HepG2 (cell line): ENCODE data around the gene GAL3ST2. TPM values are rescaled to one million over a fixed set of nuclear protein-coding genes. Genes with fewer than 3 reads are reported as not detected.

ENCODE experiments used
- ATAC-seq: fragments of 200-7000 bp; cut with Tn5 transposase; 3 replicates; pipeline ENCODE4 v1.9.1; 2020; ENCODE audit warnings: mild to moderate bottlenecking, moderate library complexity
- BruUV-seq: library from RNA; stranded (reverse); fragments of 400-500 nt; replicated peaks from 2 replicates; lab custom pipeline; 2021; lab: Mats Ljungman, UMichigan
- CTCF ChIA-PET: fragments of 300-600 bp; formaldehyde crosslinking; extraction: SDS; loops from one replicate; lab custom pipeline; 2021; ENCODE audit warnings: low total read pairs, inconsistent platforms, low intra/inter-chr PET ratio; lab: Yijun Ruan, JAX
- POLR2A ChIA-PET: fragments of 350-600 bp; sonication (Branson Sonifier 250); formaldehyde crosslinking; loops from one replicate; lab custom pipeline; 2020; ENCODE audit warnings: antibody characterized with exemption, inconsistent platforms; lab: Yijun Ruan, JAX
- DNase-seq: peaks from one replicate; pipeline ENCODE4 v3.0.0-alpha.2; 2015; ENCODE audit warnings: low spot score
- FAIRE-seq: peaks from 3 replicates; lab custom pipeline; 2011; peaks lifted over from hg19 to GRCh38; lab: Jason Lieb, UNC
- H2AFZ ChIP-seq: one replicate; pipeline ENCODE4 v1.6.1; 2011; ENCODE audit warnings: low read length, inconsistent platforms
- H3K27ac ChIP-seq: fragments of 300-600 bp; 3 replicates; pipeline ENCODE4 v1.8.0; 2011; ENCODE audit warnings: mixed run types, mild to moderate bottlenecking, mixed read lengths, low read length, inconsistent platforms; ENCODE audit not compliant: insufficient read depth; ENCODE audit errors: extremely low read length
- H3K27me3 ChIP-seq, 2 experiments: fragments of 200-600 bp in 1 of 2; 2 replicates in 1 of 2; 3 replicates in 1 of 2; pipeline versions ENCODE4 v1.6.0 to v1.8.0; 2011; ENCODE audit warnings: low read length in 2 of 2, mild to moderate bottlenecking in 2 of 2, moderate library complexity in 2 of 2, inconsistent platforms in 1 of 2; ENCODE audit not compliant: insufficient read depth in 2 of 2, control insufficient read depth in 1 of 2
- H3K36me3 ChIP-seq, 2 experiments: fragments of 200-600 bp in 1 of 2; replicated peaks in 1 of 2; 2 replicates in 1 of 2; 3 replicates in 1 of 2; pipeline versions ENCODE4 v1.5.1 to v1.8.0; 2011; ENCODE audit warnings: low read length in 2 of 2, inconsistent platforms in 1 of 2; ENCODE audit not compliant: insufficient read depth in 2 of 2, control insufficient read depth in 1 of 2
- H3K4me1 ChIP-seq: 2 replicates; pipeline ENCODE4 v1.5.1; 2012; ENCODE audit warnings: low read length, inconsistent platforms; ENCODE audit not compliant: insufficient read depth
- H3K4me2 ChIP-seq: 2 replicates; pipeline ENCODE4 v1.6.0; 2011; ENCODE audit warnings: low read depth, low read length, inconsistent platforms
- H3K4me3 ChIP-seq, 3 experiments: fragments of 200-600 bp in 1 of 3; sonication (generic), shearing (Covaris generic) in 1 of 3; replicated peaks in 1 of 3; 2 replicates each; pipeline ENCODE4 v1.5.1; 2011 to 2016; ENCODE audit warnings: low read length in 3 of 3, inconsistent platforms in 2 of 3, low read depth in 2 of 3, mild to moderate bottlenecking in 2 of 3, control low read depth in 1 of 3, mixed read lengths in 1 of 3; ENCODE audit not compliant: insufficient read depth in 1 of 3
- H3K79me2 ChIP-seq: one replicate; pipeline ENCODE4 v1.6.1; 2011; ENCODE audit warnings: low read length, inconsistent platforms; ENCODE audit not compliant: insufficient read depth
- H3K9ac ChIP-seq: 2 replicates; pipeline ENCODE4 v1.6.0; 2011; ENCODE audit warnings: mild to moderate bottlenecking, low read depth, low read length, inconsistent platforms; ENCODE audit not compliant: insufficient read depth
- H3K9me3 ChIP-seq: 2 replicates; pipeline ENCODE4 v1.5.1; 2012; ENCODE audit warnings: mild to moderate bottlenecking, low read length
- H4K20me1 ChIP-seq: 2 replicates; pipeline ENCODE4 v1.6.0; 2011; ENCODE audit warnings: inconsistent platforms, mild to moderate bottlenecking, low read length, moderate library complexity; ENCODE audit not compliant: insufficient read depth
- POLR2G ChIP-seq: fragments of 200-400 bp; formaldehyde crosslinking; IDR thresholded peaks from 2 replicates; pipeline ENCODE4 v1.6.1; 2018; ENCODE audit warnings: mild to moderate bottlenecking, low read depth, low read length, moderate library complexity
- ZFP37 ChIP-seq: sonication (generic); formaldehyde crosslinking; IDR thresholded peaks from 2 replicates; pipeline ENCODE4 v1.4.0; 2020; ENCODE audit warnings: missing genetic modification reagents, borderline replicate concordance
- WGBS: methylation state at CpG from one replicate; pipeline ENCODE4 v1.1.6; 2017; ENCODE audit warnings: low lambda C conversion rate; 5-methylcytosine and 5-hydroxymethylcytosine counted together
- in situ Hi-C: cut with HindIII; loops from 2 replicates; pipeline ENCODE4 v1.10.0; 2017; ENCODE audit warnings: low pct_unique_long_range_greater_than_20kb; ENCODE audit not compliant: extremely low pct_ligation_motif_present
- intact Hi-C: fragments of 100-400 bp; cut with micrococcal nuclease; formaldehyde crosslinking; loops from one replicate; pipeline ENCODE4 v1.10.0; 2022; ENCODE audit not compliant: unreplicated experiment
- polyA plus RNA-seq, 8 experiments: library from polyadenylated mRNA; depleted of rRNA in 3 of 8; stranded (reverse) in 7 of 8; unstranded in 1 of 8; fragments of >200 nt; fragmentation: Illumina TruSeq in 4 of 8; extraction: Trizol in 4 of 8; gene quantifications; 2 replicates each; pipeline versions ENCODE4 v1.2.1 to v1.2.3, GENCODE V29; 2011 to 2016; ENCODE audit warnings: low read depth in 4 of 8, missing spikeins in 1 of 8, mixed read lengths in 1 of 8; ENCODE audit not compliant: insufficient read depth in 1 of 8
- total RNA-seq, 5 experiments: library from RNA; depleted of rRNA; stranded (reverse); fragments of >200 nt; fragmentation: Illumina TruSeq; extraction: Trizol; gene quantifications; 2 replicates each; pipeline ENCODE4 v1.2.3, GENCODE V29; 2016; ENCODE audit warnings: low read depth in 1 of 5
- TF ChIP-seq, protein P1 (sequence below): sonication (generic); formaldehyde crosslinking; IDR thresholded peaks from 2 replicates; pipeline ENCODE4 v1.5.0; 2020; ENCODE audit warnings: mild to moderate bottlenecking, missing genetic modification reagents
- TF ChIP-seq, protein P2 (sequence below): sonication (generic); formaldehyde crosslinking; IDR thresholded peaks from 2 replicates; pipeline ENCODE4 v1.4.0; 2020; ENCODE audit warnings: low read depth, mild to moderate bottlenecking, missing genetic modification reagents
- TF ChIP-seq, protein P3 (sequence below): sonication (generic); formaldehyde crosslinking; IDR thresholded peaks from 2 replicates; pipeline ENCODE4 v1.5.0; 2020; ENCODE audit warnings: mild to moderate bottlenecking, missing genetic modification reagents, borderline replicate concordance

The GAL3ST2 gene
- total and polyA plus RNA-seq, 2 of the 13 experiments (the other 11 are each of a cell fraction or from before 2014, with no cell fraction given), result 0.17 to 0.20 TPM

DNA sequence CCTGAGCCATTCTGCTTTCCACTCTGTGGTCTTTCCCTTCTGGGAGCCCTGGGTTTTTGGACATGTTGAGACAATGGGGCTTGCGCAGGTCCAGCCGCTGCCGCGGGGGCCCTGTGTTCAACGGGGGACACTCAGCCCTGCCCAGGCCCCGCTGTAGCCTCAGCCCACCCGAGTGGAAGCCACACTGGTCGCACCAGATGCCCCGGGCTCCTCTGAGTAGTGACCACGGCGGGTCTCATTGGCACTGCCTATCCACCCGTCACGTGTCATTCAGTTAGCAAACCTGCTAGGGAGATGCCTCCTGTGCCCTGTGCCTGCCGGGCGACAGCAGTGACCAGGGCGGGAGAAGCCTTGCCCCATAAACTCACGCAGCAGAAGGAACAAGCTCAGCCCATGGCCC lies 23.1 kb upstream of the GAL3ST2 start:
- CTCF ChIA-PET, result no interaction called here
- Histone ChIP-seq H3K9me3 (no peaks in the 10 kb centered on the region), H2AFZ (no peak overlapping the region), H3K36me3 (peaks cover 11 to 27% of the 10 kb centered on the region in 2 experiments), H3K4me2 (no peak overlapping the region), H3K27me3 (no peaks in the 10 kb centered on the region), H3K27ac (no peak overlapping the region), H4K20me1 (no peaks in the 10 kb centered on the region), H3K9ac (no peak overlapping the region), H3K4me3 (no peak overlapping the region), H3K4me1 (no peaks in the 10 kb centered on the region), H3K79me2 (no peaks in the 10 kb centered on the region)
- POLR2A ChIA-PET, result no interaction called here
- no TSS peak for BruUV-seq
- TF ChIP-seq POLR2G, result no peak
- TF ChIP-seq, protein P1, sequence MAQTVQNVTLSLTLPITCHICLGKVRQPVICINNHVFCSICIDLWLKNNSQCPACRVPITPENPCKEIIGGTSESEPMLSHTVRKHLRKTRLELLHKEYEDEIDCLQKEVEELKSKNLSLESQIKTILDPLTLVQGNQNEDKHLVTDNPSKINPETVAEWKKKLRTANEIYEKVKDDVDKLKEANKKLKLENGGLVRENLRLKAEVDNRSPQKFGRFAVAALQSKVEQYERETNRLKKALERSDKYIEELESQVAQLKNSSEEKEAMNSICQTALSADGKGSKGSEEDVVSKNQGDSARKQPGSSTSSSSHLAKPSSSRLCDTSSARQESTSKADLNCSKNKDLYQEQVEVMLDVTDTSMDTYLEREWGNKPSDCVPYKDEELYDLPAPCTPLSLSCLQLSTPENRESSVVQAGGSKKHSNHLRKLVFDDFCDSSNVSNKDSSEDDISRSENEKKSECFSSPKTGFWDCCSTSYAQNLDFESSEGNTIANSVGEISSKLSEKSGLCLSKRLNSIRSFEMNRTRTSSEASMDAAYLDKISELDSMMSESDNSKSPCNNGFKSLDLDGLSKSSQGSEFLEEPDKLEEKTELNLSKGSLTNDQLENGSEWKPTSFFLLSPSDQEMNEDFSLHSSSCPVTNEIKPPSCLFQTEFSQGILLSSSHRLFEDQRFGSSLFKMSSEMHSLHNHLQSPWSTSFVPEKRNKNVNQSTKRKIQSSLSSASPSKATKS, result no peak
- no peak for TF ChIP-seq ZFP37 (CRISPR knock-in tag)
- TF ChIP-seq, protein P2, sequence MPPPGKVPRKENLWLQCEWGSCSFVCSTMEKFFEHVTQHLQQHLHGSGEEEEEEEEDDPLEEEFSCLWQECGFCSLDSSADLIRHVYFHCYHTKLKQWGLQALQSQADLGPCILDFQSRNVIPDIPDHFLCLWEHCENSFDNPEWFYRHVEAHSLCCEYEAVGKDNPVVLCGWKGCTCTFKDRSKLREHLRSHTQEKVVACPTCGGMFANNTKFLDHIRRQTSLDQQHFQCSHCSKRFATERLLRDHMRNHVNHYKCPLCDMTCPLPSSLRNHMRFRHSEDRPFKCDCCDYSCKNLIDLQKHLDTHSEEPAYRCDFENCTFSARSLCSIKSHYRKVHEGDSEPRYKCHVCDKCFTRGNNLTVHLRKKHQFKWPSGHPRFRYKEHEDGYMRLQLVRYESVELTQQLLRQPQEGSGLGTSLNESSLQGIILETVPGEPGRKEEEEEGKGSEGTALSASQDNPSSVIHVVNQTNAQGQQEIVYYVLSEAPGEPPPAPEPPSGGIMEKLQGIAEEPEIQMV (CRISPR knock-in tag), result no peak
- TF ChIP-seq, protein P3, sequence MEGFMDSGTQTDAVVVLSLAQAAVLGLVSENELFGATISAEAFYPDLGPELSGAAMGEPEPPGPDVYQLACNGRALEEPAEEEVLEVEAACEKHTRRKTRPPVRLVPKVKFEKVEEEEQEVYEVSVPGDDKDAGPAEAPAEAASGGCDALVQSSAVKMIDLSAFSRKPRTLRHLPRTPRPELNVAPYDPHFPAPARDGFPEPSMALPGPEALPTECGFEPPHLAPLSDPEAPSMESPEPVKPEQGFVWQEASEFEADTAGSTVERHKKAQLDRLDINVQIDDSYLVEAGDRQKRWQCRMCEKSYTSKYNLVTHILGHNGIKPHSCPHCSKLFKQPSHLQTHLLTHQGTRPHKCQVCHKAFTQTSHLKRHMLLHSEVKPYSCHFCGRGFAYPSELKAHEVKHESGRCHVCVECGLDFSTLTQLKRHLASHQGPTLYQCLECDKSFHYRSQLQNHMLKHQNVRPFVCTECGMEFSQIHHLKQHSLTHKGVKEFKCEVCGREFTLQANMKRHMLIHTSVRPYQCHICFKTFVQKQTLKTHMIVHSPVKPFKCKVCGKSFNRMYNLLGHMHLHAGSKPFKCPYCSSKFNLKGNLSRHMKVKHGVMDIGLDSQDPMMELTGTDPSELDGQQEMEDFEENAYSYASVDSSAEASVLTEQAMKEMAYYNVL, result 0 out of 2 replicates have a peak, but pooled peaks have one; percentile 23
- DNase-seq, result no peak
- WGBS, result 100% methylated on average over 12 of the region's 17 CpGs
- no peak for ATAC-seq
- in situ Hi-C loops, result no loop called here
- intact Hi-C loops, result no loop called here
- no peak for FAIRE-seq
